ENCODE measurements around the gene PDZD8. TPM values are rescaled to one million over a fixed set of nuclear protein-coding genes. Genes with fewer than 3 reads are reported as not detected.
A peak's percentile ranks its signal among the peaks of the same experiment; 100 is the strongest.

The PDZD8 gene
- total RNA-seq, 1 donor from 2014 or later, result 31.3 TPM

GRCh38 chr10:117386805-117387204 lies 11.6 kb upstream of the PDZD8 start:
- Histone ChIP-seq H4K20me1 (ENCODE audit: insufficient read depth, low read length) (no peaks in the 10 kb centered on the region), H3K79me2 (ENCODE audit: insufficient read depth, low read length) (no peaks in the 10 kb centered on the region), H3K36me3 (ENCODE audit: insufficient read depth, low read length) (no peaks in the 10 kb centered on the region), H2AFZ (ENCODE audit: low read depth, low read length) (no peak overlapping the region), H3K4me3 (ENCODE audit: insufficient read depth, low read depth, low read length) (no peak overlapping the region), H3K4me1 (ENCODE audit: insufficient read depth, low read length) (peaks cover 4% of the 10 kb centered on the region), H3K27ac (ENCODE audit: low read depth, low read length) (no peak overlapping the region), H3K27me3 (ENCODE audit: insufficient read depth, low read length) (peaks cover 17% of the 10 kb centered on the region), H3K9me3 (ENCODE audit: insufficient read depth, low read depth, low read length) (no peaks in the 10 kb centered on the region), H3K4me2 (ENCODE audit: low read length) (no peak overlapping the region), H3K9ac (ENCODE audit: low read length) (no peak overlapping the region)
- Mint-ChIP-seq H3K4me3 (ENCODE audit: unreplicated experiment) (no peak overlapping the region), H3K27ac (ENCODE audit: unreplicated experiment) (no peak overlapping the region), H3K27me3 (ENCODE audit: low read depth, unreplicated experiment) (peaks cover 49% of the 10 kb centered on the region), H3K36me3 (ENCODE audit: low read depth, unreplicated experiment) (no peaks in the 10 kb centered on the region), H3K4me1 (ENCODE audit: low read depth, unreplicated experiment) (peaks cover 9% of the 10 kb centered on the region), H3K9me3 (ENCODE audit: unreplicated experiment) (no peaks in the 10 kb centered on the region)
- DNase-seq (ENCODE audit: low read depth) (no peak), FAIRE-seq (no peak)
- TF ChIP-seq EZH2 (IDR thresholded peaks at IDR 0.05; ENCODE audit: insufficient read depth, low read length) (no peak), CTCF (IDR thresholded peaks at IDR 0.05; ENCODE audit: insufficient read depth, low read depth, low read length) (no peak)

- H2AFZ ChIP-seq (ENCODE audit: low read depth, low read length), result no peak overlapping the region
- peaks cover 30% of the 10 kb centered on the region for H3K27me3 ChIP-seq (ENCODE audit: insufficient read depth, low read length)
- no peak for DNase-seq (ENCODE audit: low read depth)
- Mint-ChIP-seq H3K9me3 (ENCODE audit: unreplicated experiment) (peaks cover 9% of the 10 kb centered on the region), H3K36me3 (ENCODE audit: low read depth, unreplicated experiment) (no peaks in the 10 kb centered on the region), H3K27ac (ENCODE audit: unreplicated experiment) (no peak overlapping the region), H3K4me3 (ENCODE audit: unreplicated experiment) (no peak overlapping the region), H3K27me3 (ENCODE audit: low read depth, unreplicated experiment) (peaks cover 55% of the 10 kb centered on the region), H3K4me1 (ENCODE audit: low read depth, unreplicated experiment) (no peaks in the 10 kb centered on the region)
- H3K79me2 ChIP-seq (ENCODE audit: insufficient read depth, low read length), result no peaks in the 10 kb centered on the region
- no peak overlapping the region for H3K9ac ChIP-seq (ENCODE audit: low read length)
- no peak overlapping the region for H3K4me2 ChIP-seq (ENCODE audit: low read length)
- no peaks in the 10 kb centered on the region for H4K20me1 ChIP-seq (ENCODE audit: insufficient read depth, low read length)
- FAIRE-seq, result no peak
- H3K36me3 ChIP-seq (ENCODE audit: insufficient read depth, low read length), result no peaks in the 10 kb centered on the region
- TF ChIP-seq CTCF (IDR thresholded peaks at IDR 0.05; ENCODE audit: insufficient read depth, low read depth, low read length) (no peak), EZH2 (IDR thresholded peaks at IDR 0.05; ENCODE audit: insufficient read depth, low read length) (no peak)
- no peaks in the 10 kb centered on the region for H3K9me3 ChIP-seq (ENCODE audit: insufficient read depth, low read depth, low read length)
- H3K4me3 ChIP-seq (ENCODE audit: insufficient read depth, low read depth, low read length), result no peak overlapping the region
- no peaks in the 10 kb centered on the region for H3K4me1 ChIP-seq (ENCODE audit: insufficient read depth, low read length)
- no peak overlapping the region for H3K27ac ChIP-seq (ENCODE audit: low read depth, low read length)
Observed at GRCh38 chr10:117382861-117383260, 7.6 kb upstream of the PDZD8 start.

- peak overlapping the region; percentile 79 for H3K27ac ChIP-seq (ENCODE audit: low read depth, low read length)
- no peak overlapping the region for H3K27ac Mint-ChIP-seq (ENCODE audit: unreplicated experiment)
Observed at GRCh38 chr10:117374506-117375359, 507 bp downstream of the PDZD8 start.

More at GRCh38 chr10:117374506-117375359, 507 bp downstream of the PDZD8 start:
- peaks cover 18% of the 10 kb centered on the region for H3K4me1 ChIP-seq (ENCODE audit: insufficient read depth, low read length)
- no peaks in the 10 kb centered on the region for H3K9me3 ChIP-seq (ENCODE audit: insufficient read depth, low read depth, low read length)
- H3K27me3 Mint-ChIP-seq (ENCODE audit: low read depth, unreplicated experiment), result peaks cover 19% of the 10 kb centered on the region
- H3K4me2 ChIP-seq (ENCODE audit: low read length), result peak overlapping the region; percentile 98
- H2AFZ ChIP-seq (ENCODE audit: low read depth, low read length), result peak overlapping the region; percentile 27
- H3K36me3 ChIP-seq (ENCODE audit: insufficient read depth, low read length), result no peaks in the 10 kb centered on the region
- peaks cover 53% of the 10 kb centered on the region for H3K79me2 ChIP-seq (ENCODE audit: insufficient read depth, low read length)
- H3K4me1 Mint-ChIP-seq (ENCODE audit: low read depth, unreplicated experiment), result peaks cover 10% of the 10 kb centered on the region
- H3K36me3 Mint-ChIP-seq (ENCODE audit: low read depth, unreplicated experiment), result no peaks in the 10 kb centered on the region
- peak overlapping the region; percentile 94 for H3K4me3 Mint-ChIP-seq (ENCODE audit: unreplicated experiment)
- peaks cover 47% of the 10 kb centered on the region for H4K20me1 ChIP-seq (ENCODE audit: insufficient read depth, low read length)
- DNase-seq (ENCODE audit: low read depth) (peak; percentile 38), FAIRE-seq (no peak)
- H3K9me3 Mint-ChIP-seq (ENCODE audit: unreplicated experiment), result peaks cover 3% of the 10 kb centered on the region
- H3K27me3 ChIP-seq (ENCODE audit: insufficient read depth, low read length), result peaks cover 9% of the 10 kb centered on the region
- H3K9ac ChIP-seq (ENCODE audit: low read length), result peak overlapping the region; percentile 85
- TF ChIP-seq CTCF (IDR thresholded peaks at IDR 0.05; ENCODE audit: insufficient read depth, low read depth, low read length) (no peak), EZH2 (IDR thresholded peaks at IDR 0.05; ENCODE audit: insufficient read depth, low read length) (no peak)
- peak overlapping the region; percentile 78 for H3K4me3 ChIP-seq (ENCODE audit: insufficient read depth, low read depth, low read length)
